Measurements from ENCODE around the gene SAFB.

The SAFB gene

DNA sequence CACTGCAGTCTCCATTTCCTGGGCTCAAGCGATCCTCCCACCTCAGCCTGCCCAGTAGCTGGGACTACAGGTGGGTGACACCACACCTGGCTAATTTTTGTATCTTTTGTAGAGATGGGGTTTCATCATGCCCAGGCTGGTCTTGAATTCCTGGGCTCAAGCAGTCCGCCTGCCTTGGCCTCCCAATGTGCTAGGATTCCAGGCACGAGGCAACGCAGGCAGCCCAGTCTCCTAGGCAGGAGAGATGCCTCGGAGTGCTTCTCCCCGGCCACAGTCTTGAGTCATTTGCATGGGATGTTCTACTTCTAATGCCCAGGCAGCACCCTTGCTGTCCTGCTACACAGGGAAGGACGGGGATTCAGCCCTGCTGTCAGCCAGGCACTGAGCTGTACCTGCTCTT is 48.7 kb downstream of the SAFB start:
- DNase-seq: no peak

DNA sequence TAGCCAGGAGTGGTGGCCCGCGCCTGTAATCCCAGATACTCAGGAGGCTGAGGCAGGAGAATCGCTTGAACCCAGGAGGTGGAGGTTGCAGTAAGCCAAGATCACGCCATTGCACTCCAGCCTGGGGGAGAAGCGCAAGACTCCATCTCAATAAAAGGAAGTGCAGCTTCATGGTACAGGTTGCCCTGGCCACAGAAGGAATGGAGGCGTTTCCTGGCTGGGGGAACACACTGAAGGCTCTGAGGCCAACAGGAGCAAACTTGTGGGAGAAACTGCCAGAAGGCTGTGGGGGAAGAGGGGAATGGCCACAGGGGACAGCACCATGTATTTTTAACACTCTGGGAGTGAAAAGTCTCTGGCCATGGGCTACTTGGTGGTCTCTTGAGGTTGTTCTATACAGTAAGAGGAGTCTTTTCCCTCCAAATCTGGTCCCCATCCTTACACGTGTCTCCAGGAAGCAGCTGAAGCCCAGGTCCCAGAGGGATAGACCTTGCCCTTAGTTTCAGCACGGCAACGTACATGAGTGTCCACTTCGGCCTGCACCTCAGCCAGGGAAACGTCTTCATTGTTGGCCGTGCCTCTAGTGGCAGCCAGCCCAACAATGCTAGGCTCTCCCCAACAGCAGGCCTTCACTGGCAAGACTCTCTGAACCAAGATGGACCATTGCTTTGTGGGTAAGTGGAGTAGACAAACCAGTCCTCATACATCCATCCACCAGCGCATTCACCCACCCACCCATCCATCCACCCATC is 50.0 kb downstream of the SAFB start:
- no peak for DNase-seq

DNA sequence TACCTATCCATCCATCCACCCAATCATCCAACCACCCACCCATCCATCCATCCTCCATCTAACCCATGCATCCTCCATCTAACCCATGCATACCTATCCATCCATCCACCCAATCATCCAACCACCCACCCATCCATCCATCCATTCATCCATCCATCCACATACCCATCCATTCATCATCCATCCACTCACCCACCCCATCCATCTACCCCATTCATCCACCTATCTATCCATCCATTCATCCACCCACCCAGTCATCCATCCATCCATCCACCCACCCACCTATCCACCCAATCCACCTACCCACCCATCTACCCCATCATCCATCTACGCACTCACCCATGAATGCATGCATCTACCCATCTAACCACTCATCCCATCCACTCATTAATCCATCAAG is 50.9 kb downstream of the SAFB start:
- no peak for DNase-seq

GRCh38 chr19:5674714-5675113 is 51.8 kb downstream of the SAFB start:
- DNase-seq: no peak

GRCh38 chr19:5676105-5676771 is 53.4 kb downstream of the SAFB start:
- no peak for DNase-seq

GRCh38 chr19:5676772-5677105 is 53.9 kb downstream of the SAFB start:
- no peak for DNase-seq

DNA sequence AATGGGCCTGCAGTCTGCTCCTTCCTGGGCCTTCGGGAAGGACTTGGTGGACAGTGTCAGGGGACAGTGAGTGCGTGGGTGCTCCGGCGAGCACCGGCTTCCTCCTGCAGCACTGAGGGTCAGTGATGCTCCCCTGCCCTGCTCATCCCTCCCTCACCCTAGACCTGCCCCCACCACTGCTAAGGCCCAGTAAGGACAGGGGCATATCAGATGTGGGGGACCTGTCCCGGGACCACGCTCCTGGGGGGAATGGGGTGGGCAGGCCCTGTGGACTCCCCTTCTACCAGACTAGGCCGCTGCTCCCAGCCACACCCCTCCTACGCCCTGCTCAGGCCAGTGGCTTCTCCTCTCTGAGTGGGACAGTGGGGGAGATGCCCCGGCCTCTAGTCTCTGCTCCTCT is 54.3 kb downstream of the SAFB start:
- DNase-seq: no peak

- DNase-seq: no peak
Measured at GRCh38 chr19:5677580-5677979, 54.7 kb downstream of the SAFB start.

- DNase-seq: no peak
Measured at GRCh38 chr19:5678071-5678718, 55.3 kb downstream of the SAFB start.

GRCh38 chr19:5679289-5680083 is 56.6 kb downstream of the SAFB start:
- no peak for DNase-seq

GRCh38 chr19:5680084-5680436 is 57.2 kb downstream of the SAFB start:
- DNase-seq: no peak

GRCh38 chr19:5680437-5681368 is 57.8 kb downstream of the SAFB start, which contains the start of the genes HSD11B1L and MICOS13:
HSD11B1L (plus strand) TSS chr19:5681027; CDS start chr19:5684833, 3,806 bp downstream.
MICOS13 (minus strand) TSS chr19:5680516; CDS start chr19:5680486, 30 bp downstream.
- DNase-seq: peak; percentile 99

- no peak for DNase-seq
Measured at GRCh38 chr19:5681391-5682106, 58.7 kb downstream of the SAFB start.

DNA sequence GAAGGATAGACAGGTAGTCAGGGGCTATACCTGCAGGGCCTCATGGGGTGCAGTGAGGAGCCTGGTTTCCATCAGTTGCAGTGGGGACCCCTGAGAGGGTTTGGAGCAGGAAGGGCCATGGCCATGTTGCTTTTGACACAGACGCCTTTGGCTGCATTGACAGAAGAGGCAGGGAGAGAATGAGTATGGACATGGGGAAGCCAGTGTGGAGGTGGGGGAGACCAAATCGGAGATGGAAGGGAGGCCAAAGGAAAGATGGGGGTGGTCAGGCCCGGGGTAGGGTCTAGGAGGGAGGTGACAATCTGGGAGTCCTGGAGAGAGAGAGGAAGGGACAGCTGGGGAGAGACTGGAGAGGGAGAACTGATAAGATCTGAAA is 59.2 kb downstream of the SAFB start:
- DNase-seq: no peak

GRCh38 chr19:5683177-5683886 is 60.4 kb downstream of the SAFB start:
- DNase-seq: no peak

DNA sequence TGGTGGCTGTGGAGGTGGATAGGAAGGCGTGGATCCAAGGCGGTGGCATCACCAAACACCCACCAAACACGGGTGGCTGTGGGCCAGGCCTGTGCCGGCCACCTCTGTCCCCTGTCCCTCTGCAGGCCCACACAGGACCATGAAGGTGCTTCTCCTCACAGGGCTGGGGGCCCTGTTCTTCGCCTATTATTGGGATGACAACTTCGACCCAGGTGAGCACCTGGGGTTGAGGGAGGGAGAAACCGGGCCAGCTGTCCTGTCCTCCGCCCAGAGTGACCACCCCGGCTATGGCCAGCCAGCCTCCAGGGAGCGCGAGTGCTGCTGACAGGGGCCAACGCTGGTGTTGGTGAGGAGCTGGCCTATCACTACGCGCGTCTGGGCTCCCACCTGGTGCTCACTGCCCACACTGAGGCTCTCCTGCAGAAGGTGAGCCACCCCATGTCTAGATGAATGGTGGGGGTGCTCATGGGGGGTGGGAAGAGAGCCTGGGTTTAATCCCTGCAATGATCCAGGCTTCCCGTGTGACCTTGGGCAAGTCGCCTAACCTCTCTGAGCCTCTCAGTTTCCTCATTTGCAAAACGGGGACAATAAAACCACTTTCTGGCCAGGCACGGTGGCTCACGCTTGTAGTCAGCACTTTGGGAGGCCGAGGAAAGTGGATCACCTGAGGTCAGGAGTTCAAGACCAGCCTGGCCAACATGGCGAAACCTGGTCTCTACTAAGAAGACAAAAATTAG is 62.0 kb downstream of the SAFB start:
- no peak for DNase-seq

GRCh38 chr19:5686326-5686646 is 63.4 kb downstream of the SAFB start:
- no peak for DNase-seq

DNA sequence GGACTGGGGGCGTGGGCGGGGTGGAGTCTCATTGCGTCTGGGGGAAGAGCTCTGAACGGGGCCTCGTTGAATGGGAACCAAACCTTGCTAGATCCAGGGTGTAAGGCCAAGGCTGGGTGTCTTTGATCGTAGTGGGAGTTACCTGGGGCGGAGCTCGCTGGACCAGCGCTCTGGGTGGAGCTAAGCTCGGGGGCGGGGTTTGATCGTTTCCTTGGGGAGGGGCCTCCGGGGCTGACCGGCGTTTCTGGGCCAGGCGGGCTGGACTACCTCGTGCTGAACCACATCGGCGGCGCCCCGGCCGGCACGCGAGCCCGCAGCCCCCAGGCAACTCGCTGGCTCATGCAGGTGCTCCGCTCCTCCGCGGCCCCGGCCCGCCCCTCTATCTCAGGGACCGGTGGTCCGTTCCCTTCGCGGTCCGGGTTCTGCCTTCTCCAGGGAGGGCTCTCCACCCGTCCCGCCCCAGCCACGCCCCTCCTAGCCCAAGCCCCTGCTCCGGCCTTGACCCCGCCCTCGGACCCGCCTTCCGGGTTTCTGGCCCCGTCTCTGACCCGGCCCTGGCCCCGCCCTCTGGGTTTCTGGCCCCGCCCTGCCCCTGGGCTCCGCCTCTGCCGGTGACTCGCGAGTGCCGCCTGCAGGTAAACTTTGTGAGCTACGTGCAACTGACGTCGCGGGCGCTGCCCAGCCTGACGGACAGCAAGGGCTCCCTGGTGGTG is 63.9 kb downstream of the SAFB start:
- no peak for DNase-seq

- DNase-seq: no peak
Measured at GRCh38 chr19:5687360-5688198, 64.7 kb downstream of the SAFB start.

Data from NCI-H510A (cell line).